OCI-LY7 (cell line): ENCODE measurements around the gene TMEM8B.

Experiments
- EZH2phosphoT487 ChIP-seq: fragments of 200-600 bp; sonication (generic); IDR thresholded peaks from 2 replicates; pipeline ENCODE4 v1.6.1; 2018; ENCODE audit warnings: low read depth, borderline replicate concordance, mild to moderate bottlenecking, mixed run types, antibody characterized with exemption, low read length, moderate library complexity, mixed read lengths
- TF ChIP-seq, protein P1 (sequence below): fragments of 200-600 bp; sonication (generic); conservative IDR thresholded peaks from 2 replicates; pipeline ENCODE4 v1.5.1; 2014; ENCODE audit warnings: mild to moderate bottlenecking, antibody characterized with exemption, low read length, moderate library complexity, mixed read lengths

DNA sequence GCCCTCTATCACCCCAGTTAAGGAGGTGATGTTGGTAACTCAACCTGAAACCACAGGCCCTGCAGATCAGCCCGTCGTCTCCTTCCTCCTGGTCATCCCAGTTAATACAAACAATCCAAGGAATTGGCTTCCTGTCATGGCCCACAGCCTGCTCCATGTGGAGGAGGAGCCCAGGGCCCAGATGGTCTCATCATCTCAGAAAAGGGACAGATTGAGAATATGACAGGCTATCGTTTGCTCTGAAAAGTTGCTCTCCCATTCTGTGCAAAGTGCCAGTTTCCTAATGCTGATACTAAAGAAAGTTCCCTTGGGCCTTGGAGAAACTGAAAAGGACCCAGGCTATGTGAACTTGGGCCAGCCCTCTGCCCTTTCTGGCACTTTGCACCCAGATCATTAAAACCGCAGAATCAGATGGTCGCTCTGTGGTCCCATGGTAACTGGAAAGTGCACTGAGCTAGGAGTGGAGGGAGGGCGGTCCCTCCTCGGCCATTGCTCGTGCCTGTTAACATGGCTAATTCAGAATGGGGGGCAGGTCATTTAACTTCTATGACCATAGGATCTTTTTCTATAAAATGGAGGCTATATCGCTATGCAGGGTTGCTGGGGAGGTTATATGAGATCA is 79.6 kb downstream of the TMEM8B start:
- TF ChIP-seq, protein P1, sequence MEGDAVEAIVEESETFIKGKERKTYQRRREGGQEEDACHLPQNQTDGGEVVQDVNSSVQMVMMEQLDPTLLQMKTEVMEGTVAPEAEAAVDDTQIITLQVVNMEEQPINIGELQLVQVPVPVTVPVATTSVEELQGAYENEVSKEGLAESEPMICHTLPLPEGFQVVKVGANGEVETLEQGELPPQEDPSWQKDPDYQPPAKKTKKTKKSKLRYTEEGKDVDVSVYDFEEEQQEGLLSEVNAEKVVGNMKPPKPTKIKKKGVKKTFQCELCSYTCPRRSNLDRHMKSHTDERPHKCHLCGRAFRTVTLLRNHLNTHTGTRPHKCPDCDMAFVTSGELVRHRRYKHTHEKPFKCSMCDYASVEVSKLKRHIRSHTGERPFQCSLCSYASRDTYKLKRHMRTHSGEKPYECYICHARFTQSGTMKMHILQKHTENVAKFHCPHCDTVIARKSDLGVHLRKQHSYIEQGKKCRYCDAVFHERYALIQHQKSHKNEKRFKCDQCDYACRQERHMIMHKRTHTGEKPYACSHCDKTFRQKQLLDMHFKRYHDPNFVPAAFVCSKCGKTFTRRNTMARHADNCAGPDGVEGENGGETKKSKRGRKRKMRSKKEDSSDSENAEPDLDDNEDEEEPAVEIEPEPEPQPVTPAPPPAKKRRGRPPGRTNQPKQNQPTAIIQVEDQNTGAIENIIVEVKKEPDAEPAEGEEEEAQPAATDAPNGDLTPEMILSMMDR, result no peak
- no peak for TF ChIP-seq EZH2phosphoT487
